ENCODE measurements around the gene ZCCHC12.
"Not testable (repeated sequence)": the region's sequence is repeated elsewhere in the genome, so short reads cannot be mapped to it uniquely, and the experiment has no call there.

ZCCHC12 gene

GRCh38 chrX:118807151-118808017 is 16.2 kb upstream of the ZCCHC12 start:
- in situ Hi-C loops (cut with HindIII; ENCODE audit: low sequenced_read_pairs): no loop called here
- TF ChIP-seq CTCF (IDR thresholded peaks at IDR 0.05; ENCODE audit: low read depth, low read length, missing control alignments): peak; percentile 67
- peak; percentile 12 for DNase-seq (ENCODE audit: low read depth)
- H3K4me3 ChIP-seq (ENCODE audit: low read depth, low read length): no peak overlapping the region

GRCh38 chrX:118817257-118817656 is 6.4 kb upstream of the ZCCHC12 start:
- DNase-seq (ENCODE audit: low read depth); in situ Hi-C loops (cut with HindIII; ENCODE audit: low sequenced_read_pairs); H3K4me3 ChIP-seq (ENCODE audit: low read depth, low read length): not testable (repeated sequence)

- H3K4me3 ChIP-seq (ENCODE audit: low read depth, low read length): peak overlapping the region; percentile 31
- in situ Hi-C loops (cut with HindIII; ENCODE audit: low sequenced_read_pairs): no loop called here
- no peak for DNase-seq (ENCODE audit: low read depth)
- no peak for TF ChIP-seq CTCF (IDR thresholded peaks at IDR 0.05; ENCODE audit: low read depth, low read length, missing control alignments)
Observed at GRCh38 chrX:118824173-118824730, 628 bp downstream of the ZCCHC12 start.

- no peak for DNase-seq (ENCODE audit: low read depth)
- TF ChIP-seq CTCF (IDR thresholded peaks at IDR 0.05; ENCODE audit: low read depth, low read length, missing control alignments): no peak
- in situ Hi-C loops (cut with HindIII; ENCODE audit: low sequenced_read_pairs): no loop called here
- H3K4me3 ChIP-seq (ENCODE audit: low read depth, low read length): no peak overlapping the region
Observed at GRCh38 chrX:118825227-118825626, 1.6 kb downstream of the ZCCHC12 start.

GRCh38 chrX:118839334-118839958 is 15.8 kb downstream of the ZCCHC12 start:
- TF ChIP-seq CTCF (IDR thresholded peaks at IDR 0.05; ENCODE audit: low read depth, low read length, missing control alignments): peak; percentile 45
- peak overlapping the region; percentile 36 for H3K4me3 ChIP-seq (ENCODE audit: low read depth, low read length)
- no peak for DNase-seq (ENCODE audit: low read depth)
- in situ Hi-C loops (cut with HindIII; ENCODE audit: low sequenced_read_pairs): no loop called here

GRCh38 chrX:118847676-118848075 is 24.1 kb downstream of the ZCCHC12 start:
- TF ChIP-seq CTCF (IDR thresholded peaks at IDR 0.05; ENCODE audit: low read depth, low read length, missing control alignments): peak; percentile 53
- no peak overlapping the region for H3K4me3 ChIP-seq (ENCODE audit: low read depth, low read length)
- in situ Hi-C loops (cut with HindIII; ENCODE audit: low sequenced_read_pairs): no loop called here
- DNase-seq (ENCODE audit: low read depth): peak; percentile 23

GRCh38 chrX:118853596-118853995 is 30.0 kb downstream of the ZCCHC12 start:
- in situ Hi-C loops (cut with HindIII; ENCODE audit: low sequenced_read_pairs): no loop called here
- TF ChIP-seq CTCF (IDR thresholded peaks at IDR 0.05; ENCODE audit: low read depth, low read length, missing control alignments): no peak
- DNase-seq (ENCODE audit: low read depth): no peak
- H3K4me3 ChIP-seq (ENCODE audit: low read depth, low read length): no peak overlapping the region

Measured in astrocyte of the cerebellum (primary cell).